CD8-positive, alpha-beta memory T cell (primary cell): ENCODE results near the gene TNFSF9. TPM values are rescaled to one million over a fixed set of nuclear protein-coding genes. Genes with fewer than 3 reads are reported as not detected.
A peak's percentile ranks its signal among the peaks of the same experiment; 100 is the strongest.
"Not testable (repeated sequence)": the region's sequence is repeated elsewhere in the genome, so short reads cannot be mapped to it uniquely, and the experiment has no call there.

Source experiments
- CTCF ChIA-PET: fragments of 350-600 bp; sonication (Branson Sonifier 250); formaldehyde crosslinking; loops from one replicate; lab custom pipeline; 2021; ENCODE audit warnings: antibody characterized with exemption; lab: Charles Lee
- POLR2A ChIA-PET: fragments of 350-600 bp; sonication (Branson Sonifier 250); formaldehyde crosslinking; loops from one replicate; lab custom pipeline; 2021; ENCODE audit warnings: antibody characterized with exemption; lab: Charles Lee
- DNase-seq, 5 donors: peaks; one replicate each; pipeline versions ENCODE4 v3.0.0 to v3.0.0-alpha.2; 2020 to 2022; ENCODE audit warnings: mixed read lengths in 1 of 5
- H3K27ac ChIP-seq: one replicate; pipeline ENCODE4 v1.7.0; 2013; ENCODE audit warnings: low read depth, mild to moderate bottlenecking, low read length, moderate library complexity
- H3K27me3 ChIP-seq: 2 replicates; pipeline ENCODE4 v1.7.0; 2013; ENCODE audit warnings: low read length, mild to moderate bottlenecking; ENCODE audit not compliant: insufficient read depth, poor library complexity, severe bottlenecking
- H3K36me3 ChIP-seq: 2 replicates; pipeline ENCODE4 v1.7.0; 2013; ENCODE audit warnings: mild to moderate bottlenecking, low read length, moderate library complexity; ENCODE audit not compliant: insufficient read depth
- H3K4me1 ChIP-seq: 2 replicates; pipeline ENCODE4 v1.7.0; 2013; ENCODE audit warnings: mild to moderate bottlenecking, low read length, moderate library complexity; ENCODE audit not compliant: insufficient read depth
- H3K4me3 ChIP-seq: 2 replicates; pipeline ENCODE4 v1.7.0; 2013; ENCODE audit warnings: mild to moderate bottlenecking, low read length
- H3K9me3 ChIP-seq: 2 replicates; pipeline ENCODE4 v1.7.0; 2013; ENCODE audit warnings: mild to moderate bottlenecking, low read length
- H3K27ac Mint-ChIP-seq, 8 donors: one replicate each; pipeline ENCODE4 v1.8.0; 2020 to 2021; ENCODE audit warnings: mixed read lengths in 8 of 8, mild to moderate bottlenecking in 6 of 8, inconsistent platforms in 3 of 8, moderate library complexity in 3 of 8
- H3K27me3 Mint-ChIP-seq, 2 donors: one replicate each; pipeline ENCODE4 v1.8.0; 2020 to 2021; ENCODE audit warnings: mixed read lengths in 2 of 2, mild to moderate bottlenecking in 1 of 2, moderate library complexity in 1 of 2
- H3K36me3 Mint-ChIP-seq, 3 donors: one replicate each; pipeline ENCODE4 v1.8.0; 2020 to 2021; ENCODE audit warnings: mixed read lengths in 3 of 3, inconsistent platforms in 1 of 3, mild to moderate bottlenecking in 1 of 3
- H3K4me1 Mint-ChIP-seq, 3 donors: one replicate each; pipeline ENCODE4 v1.8.0; 2020 to 2021; ENCODE audit warnings: mixed read lengths in 3 of 3, inconsistent platforms in 1 of 3, mild to moderate bottlenecking in 1 of 3
- H3K4me3 Mint-ChIP-seq, 7 donors: one replicate each; pipeline ENCODE4 v1.8.0; 2020 to 2021; ENCODE audit warnings: mixed read lengths in 7 of 7, mild to moderate bottlenecking in 6 of 7, moderate library complexity in 4 of 7, inconsistent platforms in 2 of 7
- H3K9me3 Mint-ChIP-seq, 5 donors: one replicate each; pipeline ENCODE4 v1.8.0; 2020 to 2022; ENCODE audit warnings: mixed read lengths in 5 of 5, mild to moderate bottlenecking in 3 of 5, moderate library complexity in 2 of 5, inconsistent platforms in 1 of 5
- polyA plus RNA-seq: library from polyadenylated mRNA; unstranded; fragments of 300-500 nt; fragmentation: Illumina TruSeq; gene quantifications from one replicate; pipeline ENCODE4 v1.2.3, GENCODE V29; 2021
- total RNA-seq, 2 experiments: library from RNA; stranded (reverse); gene quantifications; one replicate each; pipeline ENCODE4 v1.2.3, GENCODE V29; 2021

The TNFSF9 gene
- total and polyA plus RNA-seq, 3 experiments from 2014 or later = 4.5 to 12.1 (median 11.3) TPM

DNA sequence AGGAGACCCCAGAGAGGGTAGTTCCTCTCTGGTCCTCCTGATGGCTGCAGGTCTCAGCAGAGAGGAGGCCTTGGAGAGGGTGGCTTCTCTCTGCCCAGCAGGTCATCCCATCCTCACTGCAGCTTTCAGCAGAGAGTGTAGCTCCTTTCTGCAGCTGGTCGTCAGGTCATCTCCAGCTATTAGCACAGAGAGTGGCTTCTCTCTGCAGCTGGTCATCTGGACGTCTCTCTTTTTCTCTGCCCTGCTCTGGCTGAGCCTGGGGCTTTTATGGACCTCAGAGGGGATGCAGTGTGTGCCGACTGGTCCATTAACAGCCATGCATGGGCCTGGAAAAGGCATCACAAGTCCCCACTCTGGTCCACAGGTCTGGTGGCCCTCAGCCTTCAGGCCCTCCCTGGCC is 20.3 kb downstream of the TNFSF9 start:
- H3K9me3 ChIP-seq = no peaks in the 10 kb centered on the region
- DNase-seq = no peak
- Mint-ChIP-seq H3K9me3 (no peaks in the 10 kb centered on the region), H3K27me3 (no peaks in the 10 kb centered on the region), H3K27ac (no peak overlapping the region), H3K4me3 (no peak overlapping the region), H3K36me3 (no peaks in the 10 kb centered on the region), H3K4me1 (peaks cover 10 to 15% (median 10%) of the 10 kb centered on the region in 3 donors)
- peak overlapping the region; percentile 47 for H3K4me3 ChIP-seq
- H3K36me3 ChIP-seq = no peaks in the 10 kb centered on the region
- H3K4me1 ChIP-seq = peaks cover 8% of the 10 kb centered on the region
- ChIA-PET POLR2A (interaction anchor here (1.4 kb wide), 1 partner anchor 29 kb away, joined by 6 read pairs; no protein-coding TSS in a partner anchor), CTCF (interaction anchor here (0.6 to 2.4 kb wide), 11 partner anchors 8 to 332 kb away, joined by 3 to 13 read pairs (median 4); partner anchors contain the start of gene VAV1)
- H3K27ac ChIP-seq = no peak overlapping the region
- no peaks in the 10 kb centered on the region for H3K27me3 ChIP-seq

DNA sequence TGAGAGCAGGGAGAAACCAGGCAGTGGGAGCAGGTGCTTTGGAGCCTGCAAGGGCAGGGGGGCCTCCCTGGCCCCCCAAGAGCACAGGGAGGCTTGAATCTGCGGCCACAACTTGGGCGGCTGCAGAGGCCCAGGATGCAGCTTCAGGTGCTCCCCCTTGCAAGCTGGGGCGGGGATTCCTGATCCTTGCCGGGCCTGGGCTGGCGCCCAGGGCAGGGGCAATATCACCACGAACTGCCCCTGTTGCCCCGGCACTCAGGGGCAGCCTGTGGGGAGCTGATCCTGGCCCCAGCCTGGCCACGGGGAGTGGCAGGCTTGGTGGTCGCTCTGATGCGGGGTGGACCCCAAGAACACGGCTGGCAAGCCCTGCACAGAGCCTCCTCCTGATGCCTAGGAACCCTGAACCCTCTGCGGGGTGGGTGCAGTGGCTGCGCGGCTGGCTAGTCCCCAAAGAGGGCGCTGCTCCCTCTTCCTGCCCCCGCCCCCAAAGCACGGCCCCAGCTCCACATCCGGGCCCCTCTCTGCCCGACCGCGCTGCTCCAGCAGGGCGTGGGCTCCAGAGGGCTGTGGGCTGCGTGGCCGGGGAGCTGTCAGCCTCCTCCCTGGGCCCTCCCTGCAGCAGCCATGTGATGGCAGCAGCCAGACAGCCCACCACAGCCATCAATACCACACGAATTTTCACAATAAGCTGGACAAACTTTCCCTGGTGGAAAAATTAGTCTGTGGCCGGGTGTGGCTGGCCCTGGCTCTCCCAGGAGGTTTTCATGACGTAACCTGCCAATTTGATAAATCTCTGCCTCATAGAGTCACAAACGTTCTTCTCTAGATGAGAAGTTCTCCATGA is 21.0 kb downstream of the TNFSF9 start:
- H3K4me1 Mint-ChIP-seq = peaks cover 10 to 15% (median 10%) of the 10 kb centered on the region in 3 donors
- peak overlapping the region; percentile 38 to 69 (median 55) for H3K4me3 Mint-ChIP-seq
- no peaks in the 10 kb centered on the region for H3K36me3 Mint-ChIP-seq
- Histone ChIP-seq H3K27ac (no peak overlapping the region), H3K4me3 (peak overlapping the region; percentile 47), H3K27me3 (no peaks in the 10 kb centered on the region), H3K4me1 (peaks cover 11% of the 10 kb centered on the region), H3K9me3 (no peaks in the 10 kb centered on the region), H3K36me3 (no peaks in the 10 kb centered on the region)
- H3K27me3 Mint-ChIP-seq = no peaks in the 10 kb centered on the region
- CTCF ChIA-PET = interaction anchor here (0.7 to 2.4 kb wide), 17 partner anchors 9 to 333 kb away, joined by 3 to 13 read pairs (median 4); partner anchors contain the start of gene VAV1
- peak; percentile 58 to 79 (median 65) for DNase-seq
- POLR2A ChIA-PET = interaction anchor here (0.6 to 1.4 kb wide), 2 partner anchors 29 to 40 kb away, joined by 3 to 6 read pairs; no protein-coding TSS in a partner anchor
- no peaks in the 10 kb centered on the region for H3K9me3 Mint-ChIP-seq
- peak overlapping the region in 3 of 8 donors; percentile 41 to 70 (median 69) for H3K27ac Mint-ChIP-seq

DNA sequence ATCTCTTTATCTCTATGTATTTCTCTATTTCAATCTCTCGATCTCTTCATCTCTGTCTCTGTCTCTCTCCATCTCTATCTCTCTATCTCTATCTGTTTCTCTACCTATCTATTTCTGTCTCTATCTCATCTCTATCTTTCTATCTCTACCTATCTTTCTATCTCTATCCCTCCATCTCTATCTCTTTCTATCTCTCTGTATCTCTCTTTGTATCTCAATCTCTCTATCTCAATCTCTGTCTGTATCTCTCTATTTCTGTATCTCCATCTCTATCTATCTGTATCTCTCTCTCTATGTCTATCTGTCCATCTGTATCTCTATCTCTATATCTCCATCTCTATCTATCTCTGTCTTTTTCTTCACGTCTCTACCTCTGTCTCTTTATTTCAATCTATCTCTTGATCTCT is 25.2 kb downstream of the TNFSF9 start:
- no peak for DNase-seq
- no peak overlapping the region for H3K4me3 Mint-ChIP-seq
- ChIA-PET POLR2A (no interaction called here), CTCF (no interaction called here)
- H3K27ac Mint-ChIP-seq = no peak overlapping the region
- Histone ChIP-seq H3K27me3 (no peaks in the 10 kb centered on the region), H3K36me3 (no peaks in the 10 kb centered on the region), H3K4me1 (peaks cover 11% of the 10 kb centered on the region), H3K27ac (no peak overlapping the region), H3K4me3 (no peak overlapping the region), H3K9me3 (no peaks in the 10 kb centered on the region)
- no peaks in the 10 kb centered on the region for H3K36me3 Mint-ChIP-seq
- peaks cover 6 to 11% (median 6%) of the 10 kb centered on the region in 3 donors for H3K4me1 Mint-ChIP-seq
- no peaks in the 10 kb centered on the region for H3K27me3 Mint-ChIP-seq
- no peaks in the 10 kb centered on the region for H3K9me3 Mint-ChIP-seq

DNA sequence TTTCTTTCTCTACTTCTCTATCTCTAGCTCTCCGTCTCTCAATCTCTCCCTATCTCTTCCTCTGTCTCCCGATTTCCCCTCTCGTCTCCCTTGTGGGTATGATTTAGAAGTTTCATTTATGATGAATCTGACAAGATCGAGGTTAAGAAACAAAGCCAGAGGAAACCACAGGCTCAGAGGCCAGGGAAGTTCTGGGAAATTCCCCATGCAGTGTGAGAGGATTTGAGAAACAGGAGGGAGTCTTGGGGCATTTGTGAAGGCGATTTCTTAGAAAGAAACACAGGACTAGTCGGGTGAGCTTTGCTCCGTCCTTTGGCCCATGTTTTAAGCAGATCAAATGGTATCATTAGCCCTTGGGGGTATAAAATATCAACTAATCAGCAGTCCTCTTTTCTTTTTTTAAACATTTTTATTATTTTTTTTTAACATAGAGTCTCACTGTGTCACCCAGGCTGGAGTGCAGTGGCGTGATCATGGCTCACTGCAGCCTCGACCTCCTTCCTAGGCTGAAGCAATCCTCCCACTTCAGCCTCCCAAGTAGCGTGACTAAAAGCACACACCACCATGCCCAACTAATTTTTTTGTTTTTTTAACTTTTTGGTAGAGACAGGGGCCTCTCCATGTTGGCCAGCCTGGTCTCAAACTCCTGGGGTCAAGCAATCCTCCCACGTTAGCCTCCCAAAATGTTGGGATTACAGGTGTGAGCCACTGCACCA is 25.8 kb downstream of the TNFSF9 start:
- no peaks in the 10 kb centered on the region for H3K27me3 ChIP-seq
- H3K4me3 Mint-ChIP-seq = no peak overlapping the region
- H3K27me3 Mint-ChIP-seq = peaks cover 0 to under 1% of the 10 kb centered on the region in 2 donors
- H3K36me3 ChIP-seq = no peaks in the 10 kb centered on the region
- H3K4me1 Mint-ChIP-seq = peaks cover 6 to 11% (median 6%) of the 10 kb centered on the region in 3 donors
- H3K27ac Mint-ChIP-seq = no peak overlapping the region
- no peaks in the 10 kb centered on the region for H3K36me3 Mint-ChIP-seq
- no peak overlapping the region for H3K4me3 ChIP-seq
- DNase-seq = no peak
- H3K27ac ChIP-seq = no peak overlapping the region
- CTCF ChIA-PET = no interaction called here
- POLR2A ChIA-PET = no interaction called here
- H3K9me3 ChIP-seq = no peaks in the 10 kb centered on the region
- no peaks in the 10 kb centered on the region for H3K9me3 Mint-ChIP-seq
- peaks cover 5% of the 10 kb centered on the region for H3K4me1 ChIP-seq

DNA sequence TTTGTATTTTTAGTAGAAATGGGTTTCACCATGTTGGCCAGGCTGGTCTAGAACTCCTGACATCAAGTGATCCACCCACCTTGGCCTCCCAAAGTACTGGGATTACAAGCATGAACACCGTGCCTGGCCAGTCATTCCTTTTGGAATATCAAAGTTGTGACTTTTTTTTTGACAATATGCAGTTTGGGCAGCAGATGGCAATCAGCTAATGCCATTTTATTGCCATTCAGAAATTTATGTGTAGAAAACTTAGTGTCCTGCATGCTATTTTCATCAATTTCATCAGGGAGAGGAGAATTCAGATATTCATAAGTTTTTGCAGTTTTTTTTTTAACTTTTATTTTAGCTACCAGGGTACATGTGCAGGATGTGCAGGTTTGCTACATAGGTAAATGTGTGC is 31.6 kb downstream of the TNFSF9 start:
- H3K27me3 ChIP-seq, H3K27ac ChIP-seq, POLR2A ChIA-PET, H3K4me1 ChIP-seq, CTCF ChIA-PET, H3K4me1 Mint-ChIP-seq, DNase-seq, H3K36me3 ChIP-seq, H3K36me3 Mint-ChIP-seq, H3K27ac Mint-ChIP-seq, H3K9me3 Mint-ChIP-seq, H3K9me3 ChIP-seq, H3K4me3 Mint-ChIP-seq, H3K4me3 ChIP-seq: not testable (repeated sequence)
- H3K27me3 Mint-ChIP-seq = peaks cover 2 to 25% of the 10 kb centered on the region in 2 donors

DNA sequence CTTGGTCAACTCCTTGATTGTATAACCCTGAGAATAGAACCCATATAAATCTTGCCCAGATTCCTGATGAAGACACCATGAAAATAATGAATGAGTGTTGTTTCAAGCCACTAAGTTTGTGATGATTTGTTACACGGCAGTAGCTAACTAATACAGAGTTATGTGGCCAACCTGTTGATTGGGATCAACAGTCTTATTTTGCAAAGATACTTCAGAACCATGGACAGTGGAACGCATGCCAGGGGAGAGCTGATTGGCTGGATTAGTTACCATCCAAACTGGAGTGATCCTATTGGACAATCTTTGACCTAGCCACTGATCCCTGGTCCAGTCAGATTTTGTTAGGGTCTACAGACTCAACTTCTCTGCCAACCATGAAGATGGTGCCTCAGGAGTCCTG is 33.6 kb downstream of the TNFSF9 start:
- Mint-ChIP-seq H3K27ac (no peak overlapping the region), H3K27me3 (peaks cover 5 to 29% of the 10 kb centered on the region in 2 donors), H3K9me3 (peaks cover 0 to 8% (median 5%) of the 10 kb centered on the region in 5 donors), H3K36me3 (peaks cover 0 to 7% (median 0%) of the 10 kb centered on the region in 3 donors), H3K4me3 (no peak overlapping the region), H3K4me1 (no peaks in the 10 kb centered on the region)
- no peak for DNase-seq
- no peak overlapping the region for H3K4me3 ChIP-seq
- no peaks in the 10 kb centered on the region for H3K27me3 ChIP-seq
- POLR2A ChIA-PET = interaction anchor here (0.5 kb wide), 1 partner anchor 66 kb away, joined by 3 read pairs; no protein-coding TSS in a partner anchor
- H3K36me3 ChIP-seq = no peaks in the 10 kb centered on the region
- no peaks in the 10 kb centered on the region for H3K4me1 ChIP-seq
- CTCF ChIA-PET = no interaction called here
- H3K9me3 ChIP-seq = no peaks in the 10 kb centered on the region
- no peak overlapping the region for H3K27ac ChIP-seq

DNA sequence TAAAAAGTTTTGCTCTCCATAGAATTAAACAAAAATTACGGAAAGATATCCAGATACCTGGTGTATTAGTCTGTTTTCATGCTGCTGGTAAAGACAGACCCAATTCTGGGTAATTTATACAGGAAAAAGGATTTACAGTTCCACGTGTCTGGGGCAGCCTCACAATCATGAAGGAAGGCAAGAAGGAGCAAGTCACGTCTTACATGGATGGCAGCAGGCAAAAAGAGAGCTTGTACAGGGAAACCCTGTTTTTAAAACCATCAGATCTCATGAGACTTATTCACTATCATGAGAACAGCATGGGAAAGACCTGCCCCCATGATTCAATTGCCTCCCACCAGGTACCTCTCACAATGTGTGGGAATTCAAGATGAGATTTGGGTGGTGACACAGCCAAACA is 35.9 kb downstream of the TNFSF9 start:
- H3K9me3 ChIP-seq, DNase-seq, H3K4me3 ChIP-seq, CTCF ChIA-PET, POLR2A ChIA-PET, H3K27me3 ChIP-seq, H3K27ac ChIP-seq, H3K4me3 Mint-ChIP-seq, H3K36me3 ChIP-seq, H3K4me1 ChIP-seq, H3K27ac Mint-ChIP-seq, H3K4me1 Mint-ChIP-seq: not testable (repeated sequence)
- peaks cover 9 to 42% of the 10 kb centered on the region in 2 donors for H3K27me3 Mint-ChIP-seq
- H3K36me3 Mint-ChIP-seq = peaks cover 0 to 11% (median 1%) of the 10 kb centered on the region in 3 donors
- peaks cover 0 to 11% (median 8%) of the 10 kb centered on the region in 5 donors for H3K9me3 Mint-ChIP-seq
